Right atrium auricular region (tissue), 2 donors: ENCODE data around the gene RAB12. TPM values are rescaled to one million over a fixed set of nuclear protein-coding genes. Genes with fewer than 3 reads are reported as not detected.
A peak's percentile ranks its signal among the peaks of the same experiment; 100 is the strongest.
"Not testable (repeated sequence)": the region's sequence is repeated elsewhere in the genome, so short reads cannot be mapped to it uniquely, and the experiment has no call there.

Experiments
- DNase-seq: peaks from one replicate; pipeline ENCODE4 v3.0.0-alpha.2; 2019; ENCODE audit warnings: low spot score
- H3K27ac ChIP-seq, 2 donors: fragments of 200-600 bp; sonication (generic); 1 replicate in 1 of 2; 2 replicates in 1 of 2; pipeline ENCODE4 v1.5.1; 2016 to 2019
- H3K27me3 ChIP-seq, 2 donors: fragments of 200-600 bp; sonication (generic); one replicate each; pipeline versions ENCODE4 v1.5.1 to v1.6.0; 2017 to 2019
- H3K36me3 ChIP-seq: fragments of 200-600 bp; sonication (generic); one replicate; pipeline ENCODE4 v1.5.1; 2016
- H3K4me1 ChIP-seq, 2 donors: fragments of 200-600 bp; sonication (generic); one replicate each; pipeline versions ENCODE4 v1.5.1 to v1.6.0; 2017 to 2019
- H3K4me3 ChIP-seq, 2 donors: fragments of 200-600 bp; sonication (generic); 1 replicate in 1 of 2; 2 replicates in 1 of 2; pipeline ENCODE4 v1.5.1; 2017 to 2019; ENCODE audit warnings: mild to moderate bottlenecking in 1 of 2, moderate library complexity in 1 of 2
- H3K9me3 ChIP-seq, 2 donors: fragments of 200-600 bp; sonication (generic); one replicate each; pipeline ENCODE4 v1.5.1; 2019
- total RNA-seq, 2 donors: library from RNA; depleted of rRNA; stranded (reverse); fragments of >200 nt; gene quantifications; one replicate each; pipeline ENCODE4 v1.1.0, GENCODE V29; 2016
- TF ChIP-seq, protein P1 (sequence below), 2 donors: fragments of 200-600 bp; sonication (generic); IDR thresholded peaks; one replicate each; pipeline ENCODE4 v1.5.1; 2019; ENCODE audit warnings: antibody characterized with exemption in 2 of 2

Gene RAB12
- total RNA-seq, 2 donors from 2014 or later = 67.1 to 97.6 TPM

DNA sequence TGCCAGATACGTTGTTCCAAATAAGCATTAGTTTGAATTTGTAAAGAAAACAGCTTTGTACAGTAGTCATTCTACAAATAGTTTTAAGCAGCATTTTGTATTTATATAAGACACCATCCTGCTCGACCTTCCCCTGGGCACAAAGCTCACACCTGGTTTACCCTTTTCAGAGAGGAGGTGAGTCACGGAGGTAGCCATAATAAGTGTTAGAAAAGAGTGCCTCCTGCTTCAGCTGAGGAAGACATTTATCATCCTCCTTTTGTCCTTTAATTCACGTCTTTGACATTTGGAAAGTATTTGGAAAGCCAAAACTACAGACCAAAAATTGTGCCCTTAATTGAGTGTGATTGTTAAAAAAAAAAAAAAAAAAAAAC is 6.8 kb downstream of the RAB12 start:
- Histone ChIP-seq H3K4me1 (peaks cover 0 to 52% of the 10 kb centered on the region in 2 donors), H3K27ac (peak overlapping the region; percentile 52 to 65), H3K4me3 (no peak overlapping the region), H3K27me3 (no peaks in the 10 kb centered on the region), H3K36me3 (no peaks in the 10 kb centered on the region), H3K9me3 (no peaks in the 10 kb centered on the region)
- TF ChIP-seq, protein P1, sequence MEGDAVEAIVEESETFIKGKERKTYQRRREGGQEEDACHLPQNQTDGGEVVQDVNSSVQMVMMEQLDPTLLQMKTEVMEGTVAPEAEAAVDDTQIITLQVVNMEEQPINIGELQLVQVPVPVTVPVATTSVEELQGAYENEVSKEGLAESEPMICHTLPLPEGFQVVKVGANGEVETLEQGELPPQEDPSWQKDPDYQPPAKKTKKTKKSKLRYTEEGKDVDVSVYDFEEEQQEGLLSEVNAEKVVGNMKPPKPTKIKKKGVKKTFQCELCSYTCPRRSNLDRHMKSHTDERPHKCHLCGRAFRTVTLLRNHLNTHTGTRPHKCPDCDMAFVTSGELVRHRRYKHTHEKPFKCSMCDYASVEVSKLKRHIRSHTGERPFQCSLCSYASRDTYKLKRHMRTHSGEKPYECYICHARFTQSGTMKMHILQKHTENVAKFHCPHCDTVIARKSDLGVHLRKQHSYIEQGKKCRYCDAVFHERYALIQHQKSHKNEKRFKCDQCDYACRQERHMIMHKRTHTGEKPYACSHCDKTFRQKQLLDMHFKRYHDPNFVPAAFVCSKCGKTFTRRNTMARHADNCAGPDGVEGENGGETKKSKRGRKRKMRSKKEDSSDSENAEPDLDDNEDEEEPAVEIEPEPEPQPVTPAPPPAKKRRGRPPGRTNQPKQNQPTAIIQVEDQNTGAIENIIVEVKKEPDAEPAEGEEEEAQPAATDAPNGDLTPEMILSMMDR (IDR thresholded peaks at IDR 0.05) = no peak
- DNase-seq = peak; percentile 38

GRCh38 chr18:8617907-8618306 is 8.7 kb downstream of the RAB12 start:
- H3K27ac ChIP-seq = no peak overlapping the region
- no peak for DNase-seq
- no peaks in the 10 kb centered on the region for H3K27me3 ChIP-seq
- no peaks in the 10 kb centered on the region for H3K9me3 ChIP-seq
- H3K4me1 ChIP-seq = peaks cover 0 to 44% of the 10 kb centered on the region in 2 donors
- no peak overlapping the region for H3K4me3 ChIP-seq
- TF ChIP-seq, protein P1 (IDR thresholded peaks at IDR 0.05) = no peak
- no peaks in the 10 kb centered on the region for H3K36me3 ChIP-seq

GRCh38 chr18:8619041-8619440 is 9.8 kb downstream of the RAB12 start:
- DNase-seq = no peak
- Histone ChIP-seq H3K9me3 (no peaks in the 10 kb centered on the region), H3K4me3 (no peak overlapping the region), H3K27me3 (no peaks in the 10 kb centered on the region), H3K36me3 (no peaks in the 10 kb centered on the region), H3K4me1 (peaks cover 0 to 50% of the 10 kb centered on the region in 2 donors), H3K27ac (no peak overlapping the region)
- TF ChIP-seq, protein P1 (IDR thresholded peaks at IDR 0.05) = no peak

DNA sequence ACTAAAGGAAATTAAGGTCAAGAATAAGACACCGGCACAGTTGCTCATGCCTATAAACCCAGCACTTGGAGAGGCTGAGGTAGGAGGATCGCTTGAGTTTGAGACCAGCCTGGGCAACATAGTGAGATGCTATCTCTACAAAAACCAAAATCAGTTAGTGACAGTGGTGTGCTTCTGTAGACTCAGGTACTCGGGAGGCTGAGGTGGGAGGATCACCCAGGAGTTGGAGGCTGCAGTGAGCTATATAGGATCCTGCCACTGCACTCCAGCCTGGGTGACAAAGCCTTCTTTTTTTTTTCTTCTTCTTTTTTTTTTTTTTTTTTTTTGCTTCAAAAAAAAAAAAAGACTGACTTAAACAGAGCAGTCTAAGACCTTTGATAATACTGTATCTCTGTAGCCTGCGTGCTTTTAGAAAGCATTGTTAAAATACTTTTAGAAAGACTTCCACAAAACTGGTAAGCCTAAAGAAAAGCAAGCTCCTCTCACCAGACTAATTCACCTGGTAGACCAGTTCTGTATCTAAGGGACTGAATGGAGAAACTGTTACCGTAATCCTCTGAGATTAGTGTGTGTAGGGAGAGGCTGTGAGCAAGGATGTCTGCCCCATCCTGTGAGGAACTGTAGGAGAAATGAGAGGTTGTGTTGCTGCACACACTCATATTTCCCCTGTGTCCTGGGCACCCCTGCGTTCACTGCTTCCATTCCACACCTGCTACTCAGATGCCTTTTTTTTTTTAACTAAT is 10.8 kb downstream of the RAB12 start:
- Histone ChIP-seq H3K27me3 (no peaks in the 10 kb centered on the region), H3K36me3 (no peaks in the 10 kb centered on the region), H3K27ac (no peak overlapping the region), H3K4me1 (peaks cover 0 to 44% of the 10 kb centered on the region in 2 donors), H3K4me3 (no peak overlapping the region), H3K9me3 (no peaks in the 10 kb centered on the region)
- no peak for DNase-seq
- TF ChIP-seq, protein P1 (IDR thresholded peaks at IDR 0.05) = no peak

DNA sequence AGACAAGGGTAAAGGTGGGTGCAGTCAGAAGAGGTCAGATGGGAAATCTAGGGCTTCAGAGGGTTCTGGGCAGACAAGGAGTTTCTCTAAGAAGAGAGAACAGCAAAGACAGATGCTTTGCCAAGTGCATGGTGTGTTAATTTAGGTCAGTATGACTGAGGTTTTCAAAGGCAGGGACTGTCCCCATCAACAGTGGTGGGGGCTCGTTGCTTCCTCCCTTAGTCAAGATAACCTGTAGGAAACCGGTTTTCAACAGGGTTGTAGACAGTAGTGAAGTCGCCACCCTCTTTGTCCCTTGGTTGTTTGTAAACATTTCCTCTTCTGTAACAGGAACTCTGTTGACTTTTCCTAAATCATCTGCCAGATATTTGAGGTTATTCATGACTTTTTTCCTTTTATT is 11.6 kb downstream of the RAB12 start:
- TF ChIP-seq, protein P1 (IDR thresholded peaks at IDR 0.05) = no peak
- Histone ChIP-seq H3K9me3 (no peaks in the 10 kb centered on the region), H3K27ac (peak overlapping the region in 1 of 2 donors; percentile 3), H3K36me3 (peaks cover 6% of the 10 kb centered on the region), H3K27me3 (no peaks in the 10 kb centered on the region), H3K4me1 (peaks cover 0 to 42% of the 10 kb centered on the region in 2 donors), H3K4me3 (no peak overlapping the region)
- DNase-seq = no peak

GRCh38 chr18:8622625-8623024 is 13.4 kb downstream of the RAB12 start:
- not testable (repeated sequence) for H3K27me3 ChIP-seq, H3K9me3 ChIP-seq, H3K4me3 ChIP-seq, DNase-seq
- peaks cover 0 to 47% of the 10 kb centered on the region in 2 donors for H3K4me1 ChIP-seq
- peaks cover 21% of the 10 kb centered on the region for H3K36me3 ChIP-seq
- H3K27ac ChIP-seq = peak overlapping the region; percentile 20 to 82
